Hair follicle dermal papilla cell (primary cell): ENCODE measurements around the gene CIAPIN1. TPM values are rescaled to one million over a fixed set of nuclear protein-coding genes. Genes with fewer than 3 reads are reported as not detected.

ENCODE experiments used
- total RNA-seq: library from RNA; depleted of rRNA; stranded (reverse); fragments of >200 nt; gene quantifications from 2 replicates; pipeline ENCODE4 v1.2.3, GENCODE V29; 2012

Gene CIAPIN1
- 27.7 and 35.0 TPM in 2 replicates for total RNA-seq

DNA sequence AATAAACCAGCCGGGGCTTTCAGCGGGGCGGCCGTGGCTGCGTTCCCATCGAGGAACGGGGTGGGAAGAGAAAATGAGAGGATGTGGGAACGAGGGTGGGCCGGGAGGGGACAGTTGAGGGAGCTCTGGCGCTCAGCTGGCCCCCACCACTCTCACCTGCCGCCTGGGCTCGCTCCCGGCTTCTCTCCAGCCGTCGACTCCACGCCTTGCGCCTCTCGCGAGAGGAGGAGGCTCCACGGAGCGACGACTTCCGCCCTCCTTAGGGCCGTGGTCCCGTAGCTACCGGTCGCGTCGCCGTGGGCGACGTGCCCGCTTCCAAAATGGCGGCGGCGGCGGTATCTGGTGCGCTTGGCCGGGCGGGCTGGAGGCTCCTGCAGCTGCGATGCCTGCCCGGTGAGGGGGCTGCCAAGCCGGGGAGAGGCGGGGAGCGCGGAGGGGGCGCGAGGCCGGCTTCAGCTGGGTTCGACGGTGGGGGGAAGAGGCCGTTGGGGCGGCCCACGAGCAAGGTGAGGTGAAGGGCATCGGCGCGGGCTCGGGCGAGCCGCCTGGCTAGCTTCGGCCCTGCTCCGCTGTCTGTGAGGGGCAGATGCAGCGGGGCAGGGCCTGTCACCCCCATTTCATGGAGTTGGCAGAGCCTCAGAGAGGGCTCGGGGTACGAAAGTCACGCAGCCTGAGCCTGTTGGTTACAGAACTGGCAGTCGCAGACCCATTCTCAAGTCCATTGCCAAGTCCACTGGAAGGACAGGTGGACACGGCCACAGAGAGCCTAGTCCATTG lies at the start of gene CIAPIN1, which contains the start of gene COQ9:
Gene CIAPIN1 (minus strand): TSS at position 200 of the 777 bp plus-strand sequence. CDS start 6,457 bp downstream, outside the sequence.
Gene COQ9 (plus strand): TSS at position 294 of the 777 bp plus-strand sequence. CDS start 27 bp downstream, at position 321.

DNA sequence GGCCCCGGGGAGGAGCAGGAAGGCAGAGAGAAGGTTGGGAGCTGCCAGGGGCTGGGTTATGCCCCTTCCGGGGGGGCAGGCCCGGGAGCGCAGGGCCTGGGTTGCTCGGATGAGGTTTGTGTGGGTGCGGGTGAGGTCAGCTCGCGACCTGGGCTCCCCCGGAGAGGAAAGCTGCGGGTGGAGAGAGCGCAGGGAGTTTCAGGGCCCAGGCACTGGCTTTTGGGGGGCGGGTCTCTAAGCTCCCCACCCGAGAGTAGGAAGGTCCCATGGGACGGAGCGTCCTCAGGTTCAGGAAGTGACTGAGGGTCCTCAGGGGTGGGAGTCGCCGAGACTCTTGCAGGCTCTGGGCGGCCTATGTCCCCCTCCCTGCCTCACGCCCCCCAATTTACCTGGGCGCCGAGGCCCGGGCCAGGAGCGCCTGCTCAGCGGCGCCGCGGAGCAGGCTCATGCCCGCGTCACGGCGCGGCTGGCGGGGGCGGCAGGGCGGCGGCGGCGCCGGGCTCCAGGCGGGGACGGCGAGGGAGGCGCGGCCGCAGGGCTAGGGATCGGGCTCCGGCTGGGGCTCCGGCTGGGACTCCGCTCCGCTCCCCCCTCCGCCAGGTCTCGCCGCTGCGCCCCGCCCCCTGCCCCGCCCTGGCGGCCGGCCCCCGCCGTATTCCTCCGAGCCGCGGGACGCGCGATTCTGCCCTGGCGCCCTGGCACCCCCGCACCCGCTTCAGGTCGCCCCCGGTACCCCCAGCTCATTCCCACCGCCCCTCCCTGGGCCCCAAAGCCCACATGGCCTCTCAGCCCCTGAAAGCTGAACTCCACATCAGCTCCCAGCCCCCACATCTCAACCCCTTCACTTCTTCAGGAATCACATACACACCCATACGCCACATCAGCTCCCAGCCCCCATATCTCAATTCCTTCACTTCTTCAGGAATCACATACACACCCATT lies 39.0 kb upstream of the CIAPIN1 start, which contains the start of gene DOK4:
Gene DOK4 (minus strand): TSS at position 578 of the 942 bp plus-strand sequence. CDS start 6,986 bp downstream, outside the sequence.

DNA sequence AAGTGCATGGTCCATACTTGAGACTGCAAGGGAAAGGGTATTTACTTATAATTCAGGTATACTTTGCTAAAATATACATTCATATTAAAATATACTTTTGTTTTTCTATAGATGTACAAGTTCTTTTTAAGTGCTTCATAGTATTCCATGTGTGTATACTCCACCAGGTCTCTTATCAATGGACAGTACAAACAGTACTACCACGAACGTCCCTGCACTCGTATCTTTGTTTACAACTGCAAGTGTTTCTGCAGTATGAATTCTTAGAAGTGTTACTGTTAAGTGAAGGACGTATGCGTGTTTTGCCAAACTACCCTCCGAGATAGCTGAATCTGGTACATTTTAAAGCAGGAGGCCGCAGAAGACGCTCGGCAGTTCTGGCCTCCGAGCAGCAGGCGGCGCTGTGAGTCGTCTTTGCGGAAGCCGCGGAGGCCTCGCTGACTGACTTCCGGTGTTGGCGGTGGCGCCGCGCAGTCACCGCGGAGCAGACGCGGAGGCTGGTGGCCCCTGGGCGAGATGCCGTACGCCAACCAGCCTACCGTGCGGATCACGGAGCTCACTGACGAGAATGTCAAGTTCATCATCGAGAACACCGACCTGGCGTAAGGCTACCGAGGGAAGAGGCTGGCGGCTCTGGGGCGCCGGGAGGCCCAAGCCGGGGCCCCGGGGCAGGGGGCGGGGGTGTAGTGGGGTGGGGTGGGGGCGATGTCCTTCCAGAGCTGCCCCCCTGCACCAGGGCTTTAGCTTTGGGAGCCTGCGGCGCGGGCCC lies 15.2 kb upstream of the CIAPIN1 start, which contains the start of gene POLR2C:
Gene POLR2C (plus strand): TSS at position 471 of the 769 bp plus-strand sequence. CDS start 46 bp downstream, at position 517.

DNA sequence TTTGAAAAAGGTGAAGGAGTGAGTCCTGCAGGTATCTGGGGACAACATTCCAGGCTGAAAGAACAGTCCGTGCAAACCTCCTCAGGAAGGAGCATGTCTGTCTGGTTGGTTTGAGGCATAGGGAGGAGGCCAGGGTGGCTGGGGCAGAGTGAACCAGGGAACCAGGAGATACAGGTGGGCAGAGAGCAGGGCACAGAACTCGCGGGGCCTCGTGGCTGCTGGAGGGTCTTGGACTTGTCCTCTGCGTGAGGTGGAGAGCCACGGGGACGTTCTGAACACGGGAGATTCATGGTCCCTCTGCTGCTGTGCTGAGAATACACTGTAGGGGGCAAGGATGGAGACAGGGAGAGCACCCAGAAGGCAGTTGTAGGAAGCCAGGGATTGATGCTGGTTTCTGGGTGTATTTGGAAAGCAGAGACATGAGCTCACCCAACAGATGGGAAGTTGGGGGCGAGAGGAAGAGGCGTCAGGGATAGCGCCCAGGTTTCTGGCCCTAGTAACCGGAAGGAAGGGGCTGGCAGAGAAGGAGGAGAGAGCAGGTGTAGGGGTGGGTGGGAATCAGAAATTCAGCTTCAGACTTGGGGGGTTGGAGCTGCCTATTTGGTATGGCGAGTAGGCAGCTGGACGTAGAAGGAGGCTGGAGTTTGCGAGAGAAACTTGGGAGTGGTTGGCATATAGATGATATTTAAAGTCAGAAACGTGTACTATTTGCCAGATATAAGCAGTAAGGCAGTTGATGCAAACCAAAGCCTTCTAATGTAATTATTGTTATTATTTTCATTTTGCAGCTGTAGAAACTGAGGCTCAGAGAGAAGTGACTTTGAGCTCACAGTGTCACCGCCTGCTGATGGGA lies 43.0 kb downstream of the CIAPIN1 start, which contains the start of gene CCL17:
Gene CCL17 (plus strand): TSS at position 803 of the 853 bp plus-strand sequence. CDS start 9,166 bp downstream, outside the sequence.

Other genes starting within 250 kb of the CIAPIN1 start
- 119 and 126 TPM in 2 replicates for gene ARL2BP, start 202.1 kb downstream of the CIAPIN1 start, total RNA-seq
- gene PLLP, start 162.7 kb downstream of the CIAPIN1 start, total RNA-seq, result under 0.01 TPM in 2 replicates
- not detected in 2 replicates for gene CCL22, start 88.6 kb downstream of the CIAPIN1 start, total RNA-seq
- gene CX3CL1, start 74.9 kb downstream of the CIAPIN1 start, total RNA-seq, result 0.32 TPM in 1 of 2 replicates, not detected in the other
- gene CCL17, start 42.6 kb downstream of the CIAPIN1 start, total RNA-seq, result not detected in 2 replicates
- gene COQ9, start 94 bp upstream of the CIAPIN1 start, total RNA-seq, result 34.4 and 35.4 TPM in 2 replicates
- 117 and 125 TPM in 2 replicates for gene POLR2C, start 15.3 kb upstream of the CIAPIN1 start, total RNA-seq
- gene DOK4, start 39.1 kb upstream of the CIAPIN1 start, total RNA-seq, result 22.2 and 29.5 TPM in 2 replicates
- gene CCDC102A, start 89.2 kb upstream of the CIAPIN1 start, total RNA-seq, result 23.0 and 23.2 TPM in 2 replicates
- 0.16 TPM in 1 of 2 replicates, not detected in the other for gene ADGRG5, start 95.3 kb upstream of the CIAPIN1 start, total RNA-seq
- gene ADGRG1, start 181.2 kb upstream of the CIAPIN1 start, total RNA-seq, result 1.8 and 5.3 TPM in 2 replicates
- not detected in 2 replicates for gene ADGRG3, start 220.9 kb upstream of the CIAPIN1 start, total RNA-seq
- under 0.01 TPM in 1 of 2 replicates, not detected in the other for gene DRC7, start 247.4 kb upstream of the CIAPIN1 start, total RNA-seq